Omental fat pad (tissue), 4 donors: ENCODE measurements around the gene TNP2. TPM values are rescaled to one million over a fixed set of nuclear protein-coding genes. Genes with fewer than 3 reads are reported as not detected.

Experiments used
- ATAC-seq: fragments of 150-250 bp; one replicate; pipeline ENCODE4 v1.9.1; 2016; ENCODE audit warnings: mild to moderate bottlenecking, moderate library complexity; ENCODE audit not compliant: low FRiP score
- DNase-seq: peaks from one replicate; pipeline ENCODE4 v3.0.0-alpha.2; 2019; ENCODE audit warnings: low spot score
- CTCF ChIP-seq, 3 donors: fragments of 450-650 bp; IDR thresholded peaks; one replicate each; pipeline ENCODE4 v1.5.1; 2016 to 2017; ENCODE audit warnings: antibody characterized with exemption in 3 of 3, mild to moderate bottlenecking in 3 of 3, moderate library complexity in 2 of 3
- total RNA-seq, 4 donors: library from RNA; depleted of rRNA; stranded (reverse); fragments of >200 nt; gene quantifications; one replicate each; pipeline ENCODE4 v1.1.0, GENCODE V29; 2016

Gene TNP2
- not detected for total RNA-seq

GRCh38 chr16:11268921-11269375 is at the start of gene TNP2:
Gene TNP2 (minus strand): TSS chr16:11269325. CDS start chr16:11269262, 63 bp downstream.
- DNase-seq (no peak), ATAC-seq (no peak)
- TF ChIP-seq CTCF (IDR thresholded peaks at IDR 0.05) = no peak

- TF ChIP-seq CTCF (IDR thresholded peaks at IDR 0.05) = no peak
- DNase-seq = no peak
- no peak for ATAC-seq
These were observed 49.7 kb upstream of the TNP2 start for GRCh38 chr16:11318817-11319216.

GRCh38 chr16:11316331-11317015 is 47.3 kb upstream of the TNP2 start:
- no peak for ATAC-seq
- no peak for TF ChIP-seq CTCF (IDR thresholded peaks at IDR 0.05)
- no peak for DNase-seq

- no peak for TF ChIP-seq CTCF (IDR thresholded peaks at IDR 0.05)
- ATAC-seq = no peak
- no peak for DNase-seq
These were observed 46.4 kb upstream of the TNP2 start for GRCh38 chr16:11315510-11315909.

GRCh38 chr16:11314309-11314894 is 45.3 kb upstream of the TNP2 start:
- ATAC-seq (no peak), DNase-seq (no peak)
- no peak for TF ChIP-seq CTCF (IDR thresholded peaks at IDR 0.05)

- DNase-seq (no peak), ATAC-seq (no peak)
- TF ChIP-seq CTCF (IDR thresholded peaks at IDR 0.05) = no peak
These were observed 44.6 kb upstream of the TNP2 start for GRCh38 chr16:11313493-11314308.
